CD4-positive, alpha-beta T cell (primary cell): ENCODE measurements around the gene SUPT7L. TPM values are rescaled to one million over a fixed set of nuclear protein-coding genes. Genes with fewer than 3 reads are reported as not detected.
A peak's percentile ranks its signal among the peaks of the same experiment; 100 is the strongest.
"Not testable (repeated sequence)": the region's sequence is repeated elsewhere in the genome, so short reads cannot be mapped to it uniquely, and the experiment has no call there.

Source experiments
- ATAC-seq: fragments of 200-7000 bp; cut with Tn5 transposase; one replicate; pipeline ENCODE4 v1.10.0; 2022; ENCODE audit warnings: mild to moderate bottlenecking; ENCODE audit not compliant: poor library complexity
- CTCF ChIA-PET: fragments of 350-600 bp; sonication (Branson Sonifier 250); formaldehyde crosslinking; loops from one replicate; lab custom pipeline; 2021; ENCODE audit warnings: antibody characterized with exemption, inconsistent platforms; lab: Charles Lee
- POLR2A ChIA-PET: fragments of 350-600 bp; sonication (Branson Sonifier 250); formaldehyde crosslinking; loops from one replicate; lab custom pipeline; 2021; ENCODE audit warnings: antibody characterized with exemption, inconsistent platforms; lab: Charles Lee
- DNase-seq, 14 experiments: peaks; one replicate each; pipeline ENCODE4 v3.0.0-alpha.2; 2013 to 2020; ENCODE audit warnings: mixed read lengths in 2 of 14
- H3K27ac ChIP-seq, 2 donors: one replicate each; pipeline versions ENCODE4 v1.5.1 to v1.7.0; 2013; ENCODE audit warnings: low read length in 2 of 2, low read depth in 1 of 2, mild to moderate bottlenecking in 1 of 2
- H3K27me3 ChIP-seq, 2 experiments: 1 replicate in 1 of 2; 2 replicates in 1 of 2; pipeline versions ENCODE4 v1.6.1 to v1.7.0; 2013; ENCODE audit warnings: low read length in 2 of 2, control low read depth in 1 of 2, mild to moderate bottlenecking in 1 of 2, moderate library complexity in 1 of 2; ENCODE audit not compliant: insufficient read depth in 2 of 2, control insufficient read depth in 1 of 2
- H3K36me3 ChIP-seq: one replicate; pipeline ENCODE4 v1.6.1; 2013; ENCODE audit warnings: low read length, control low read depth; ENCODE audit not compliant: insufficient read depth
- H3K4me1 ChIP-seq: one replicate; pipeline ENCODE4 v1.6.1; 2013; ENCODE audit warnings: low read length, control low read depth; ENCODE audit not compliant: insufficient read depth
- H3K4me3 ChIP-seq: one replicate; pipeline ENCODE4 v1.5.1; 2013; ENCODE audit warnings: mild to moderate bottlenecking, low read length, moderate library complexity
- H3K9me3 ChIP-seq, 2 experiments: 1 replicate in 1 of 2; 2 replicates in 1 of 2; pipeline versions ENCODE4 v1.6.1 to v1.7.0; 2013; ENCODE audit warnings: low read length in 2 of 2, mild to moderate bottlenecking in 2 of 2, control low read depth in 1 of 2, moderate library complexity in 1 of 2; ENCODE audit not compliant: control insufficient read depth in 1 of 2, insufficient read depth in 1 of 2
- H3K27ac Mint-ChIP-seq: one replicate; pipeline ENCODE4 v1.8.0; 2020; ENCODE audit warnings: mixed read lengths
- H3K27me3 Mint-ChIP-seq: one replicate; pipeline ENCODE4 v1.8.0; 2021; ENCODE audit warnings: mixed read lengths
- H3K36me3 Mint-ChIP-seq: one replicate; pipeline ENCODE4 v1.8.0; 2021; ENCODE audit warnings: low read depth, mixed read lengths
- H3K4me1 Mint-ChIP-seq: one replicate; pipeline ENCODE4 v1.8.0; 2021; ENCODE audit warnings: low read depth, mixed read lengths
- H3K4me3 Mint-ChIP-seq: one replicate; pipeline ENCODE4 v1.8.0; 2020; ENCODE audit warnings: mild to moderate bottlenecking, mixed read lengths
- H3K9me3 Mint-ChIP-seq: one replicate; pipeline ENCODE4 v1.8.0; 2020; ENCODE audit warnings: mixed read lengths
- intact Hi-C, 2 experiments: fragments of 100-400 bp; cut with DNase I in 1 of 2; cut with micrococcal nuclease in 1 of 2; formaldehyde crosslinking; loops; one replicate each; pipeline versions ENCODE4 v1.15.1 to v1.9.0; 2023 to 2025; cut with DNase I, micrococcal nuclease
- total RNA-seq, 174 experiments: library from RNA in 2 of 174; stranded (reverse) in 2 of 174; gene quantifications; one replicate each; pipeline ENCODE4 v1.2.3 and lab custom pipeline; 2021 to 2026
- TF ChIP-seq, protein P1 (sequence below): fragments of 200-600 bp; IDR thresholded peaks from one replicate; pipeline ENCODE4 v1.8.0; 2022; ENCODE audit warnings: antibody characterized with exemption, mild to moderate bottlenecking

Gene SUPT7L
- total RNA-seq, 2 experiments from 2014 or later = 48.5 to 52.2 TPM

DNA sequence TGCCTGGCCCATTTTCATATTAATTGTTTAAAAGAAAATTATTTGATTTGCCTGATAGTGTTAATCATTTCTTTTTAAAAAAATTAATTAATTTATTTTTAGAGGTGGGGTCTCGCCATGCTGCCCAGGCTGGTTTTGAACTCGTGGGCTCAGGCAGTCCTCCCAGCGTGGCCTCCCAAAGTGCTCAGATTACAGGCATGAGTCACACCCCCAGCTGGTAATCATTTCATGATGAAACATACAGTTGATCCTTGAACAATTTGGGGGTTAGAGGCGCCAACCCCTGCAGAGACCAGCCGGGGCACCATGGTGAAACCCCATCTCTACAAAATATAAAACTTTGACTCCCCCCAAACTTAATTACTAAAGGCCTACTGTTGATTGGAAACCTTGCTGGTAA, 26.6 kb downstream of the SUPT7L start:
- Mint-ChIP-seq H3K27ac (no peak overlapping the region), H3K36me3 (peaks cover 88% of the 10 kb centered on the region), H3K27me3 (no peaks in the 10 kb centered on the region), H3K4me3 (no peak overlapping the region), H3K9me3 (no peaks in the 10 kb centered on the region), H3K4me1 (peaks cover 14% of the 10 kb centered on the region)
- ATAC-seq (no peak), DNase-seq (no peak)
- ChIA-PET POLR2A (no interaction called here), CTCF (no interaction called here)
- Histone ChIP-seq H3K27ac (no peak overlapping the region), H3K27me3 (no peaks in the 10 kb centered on the region), H3K4me1 (no peaks in the 10 kb centered on the region), H3K9me3 (no peaks in the 10 kb centered on the region), H3K4me3 (no peak overlapping the region), H3K36me3 (peaks cover 90% of the 10 kb centered on the region)
- intact Hi-C loops = no loop called here
- TF ChIP-seq, protein P1, sequence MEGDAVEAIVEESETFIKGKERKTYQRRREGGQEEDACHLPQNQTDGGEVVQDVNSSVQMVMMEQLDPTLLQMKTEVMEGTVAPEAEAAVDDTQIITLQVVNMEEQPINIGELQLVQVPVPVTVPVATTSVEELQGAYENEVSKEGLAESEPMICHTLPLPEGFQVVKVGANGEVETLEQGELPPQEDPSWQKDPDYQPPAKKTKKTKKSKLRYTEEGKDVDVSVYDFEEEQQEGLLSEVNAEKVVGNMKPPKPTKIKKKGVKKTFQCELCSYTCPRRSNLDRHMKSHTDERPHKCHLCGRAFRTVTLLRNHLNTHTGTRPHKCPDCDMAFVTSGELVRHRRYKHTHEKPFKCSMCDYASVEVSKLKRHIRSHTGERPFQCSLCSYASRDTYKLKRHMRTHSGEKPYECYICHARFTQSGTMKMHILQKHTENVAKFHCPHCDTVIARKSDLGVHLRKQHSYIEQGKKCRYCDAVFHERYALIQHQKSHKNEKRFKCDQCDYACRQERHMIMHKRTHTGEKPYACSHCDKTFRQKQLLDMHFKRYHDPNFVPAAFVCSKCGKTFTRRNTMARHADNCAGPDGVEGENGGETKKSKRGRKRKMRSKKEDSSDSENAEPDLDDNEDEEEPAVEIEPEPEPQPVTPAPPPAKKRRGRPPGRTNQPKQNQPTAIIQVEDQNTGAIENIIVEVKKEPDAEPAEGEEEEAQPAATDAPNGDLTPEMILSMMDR = no peak

DNA sequence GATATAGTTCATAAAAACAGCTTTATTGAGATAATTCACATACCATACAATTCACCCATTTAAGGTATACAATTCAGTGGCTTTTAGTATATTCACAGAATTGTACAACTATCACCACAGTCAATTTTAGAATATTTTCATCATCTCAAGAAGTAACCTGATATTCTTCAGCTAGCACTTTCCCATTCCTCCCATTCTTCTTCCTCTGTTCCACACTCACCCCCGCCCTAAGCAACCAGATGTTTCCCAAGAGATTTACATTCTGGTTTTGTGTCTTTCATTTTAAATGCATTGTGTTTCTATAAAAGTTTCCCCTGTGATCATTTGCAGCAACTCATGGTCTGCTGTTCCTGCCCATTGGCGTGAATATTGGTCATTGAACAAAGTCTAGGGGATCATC, 29.1 kb downstream of the SUPT7L start:
- Histone ChIP-seq H3K9me3 (no peaks in the 10 kb centered on the region), H3K27ac (no peak overlapping the region), H3K36me3 (peaks cover 80% of the 10 kb centered on the region), H3K27me3 (no peaks in the 10 kb centered on the region), H3K4me3 (no peak overlapping the region), H3K4me1 (peaks cover 12% of the 10 kb centered on the region)
- Mint-ChIP-seq H3K4me1 (peaks cover 26% of the 10 kb centered on the region), H3K4me3 (no peak overlapping the region), H3K36me3 (peaks cover 76% of the 10 kb centered on the region), H3K27ac (no peak overlapping the region), H3K27me3 (no peaks in the 10 kb centered on the region), H3K9me3 (no peaks in the 10 kb centered on the region)
- CTCF ChIA-PET = no interaction called here
- intact Hi-C loops = no loop called here
- TF ChIP-seq, protein P1 = no peak
- DNase-seq = no peak
- no peak for ATAC-seq
- POLR2A ChIA-PET = no interaction called here

DNA sequence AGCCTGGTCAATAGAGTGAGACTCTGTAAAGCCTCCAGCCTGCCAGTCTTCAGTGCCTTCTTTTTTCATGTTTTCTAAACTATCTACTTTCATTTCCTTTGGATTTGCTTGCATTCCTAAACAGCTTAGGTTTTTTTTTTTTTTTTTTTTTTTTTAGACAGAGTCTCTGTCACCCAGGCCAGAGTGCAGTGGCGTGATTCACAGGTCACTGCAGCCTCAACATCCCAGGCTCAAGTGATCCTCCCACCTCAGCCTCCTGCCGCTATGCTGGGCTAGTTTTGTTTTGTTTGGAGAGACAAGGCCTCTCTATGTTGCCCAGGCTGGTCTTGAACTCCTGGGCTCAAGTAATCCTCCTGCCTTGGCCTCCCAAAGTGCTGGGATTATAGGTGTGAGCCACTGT, 33.2 kb downstream of the SUPT7L start:
- H3K27ac Mint-ChIP-seq, H3K4me3 ChIP-seq, H3K27me3 Mint-ChIP-seq, DNase-seq, CTCF ChIA-PET, H3K27me3 ChIP-seq, ATAC-seq, H3K9me3 Mint-ChIP-seq, H3K27ac ChIP-seq, H3K9me3 ChIP-seq: not testable (repeated sequence)
- Mint-ChIP-seq H3K4me3 (peak overlapping the region; percentile 62), H3K36me3 (peaks cover 43% of the 10 kb centered on the region), H3K4me1 (peaks cover 20% of the 10 kb centered on the region)
- H3K36me3 ChIP-seq = peaks cover 43% of the 10 kb centered on the region
- POLR2A ChIA-PET = interaction anchor here (1.9 kb wide), 1 partner anchor 33 kb away, joined by 20 read pairs; the partner anchor contains the start of genes SLC4A1AP and SUPT7L
- peaks cover 21% of the 10 kb centered on the region for H3K4me1 ChIP-seq
- intact Hi-C loops = loop anchor here in 1 of 2 experiments (2.0 kb wide), 1 partner anchor 139 kb away; no protein-coding TSS in a partner anchor
